ENCODE measurements around the gene IFI16.

The IFI16 gene

GRCh38 chr1:158989424-158989823 is 20.3 kb upstream of the IFI16 start:
- DNase-seq (ENCODE audit: extremely low read depth, insufficient read length) = no peak
- H3K4me3 ChIP-seq (replicated peaks; ENCODE audit: low read depth, low read length) = no peak overlapping the region
- no peaks in the 10 kb centered on the region for H3K27me3 ChIP-seq (replicated peaks; ENCODE audit: control insufficient read depth, insufficient read depth, low read length)
- TF ChIP-seq CTCF (IDR thresholded peaks at IDR 0.05; ENCODE audit: insufficient read depth, low read length, poor library complexity, severe bottlenecking) = no peak
- no peaks in the 10 kb centered on the region for H3K36me3 ChIP-seq (ENCODE audit: control insufficient read depth, insufficient read depth, low read length)

DNA sequence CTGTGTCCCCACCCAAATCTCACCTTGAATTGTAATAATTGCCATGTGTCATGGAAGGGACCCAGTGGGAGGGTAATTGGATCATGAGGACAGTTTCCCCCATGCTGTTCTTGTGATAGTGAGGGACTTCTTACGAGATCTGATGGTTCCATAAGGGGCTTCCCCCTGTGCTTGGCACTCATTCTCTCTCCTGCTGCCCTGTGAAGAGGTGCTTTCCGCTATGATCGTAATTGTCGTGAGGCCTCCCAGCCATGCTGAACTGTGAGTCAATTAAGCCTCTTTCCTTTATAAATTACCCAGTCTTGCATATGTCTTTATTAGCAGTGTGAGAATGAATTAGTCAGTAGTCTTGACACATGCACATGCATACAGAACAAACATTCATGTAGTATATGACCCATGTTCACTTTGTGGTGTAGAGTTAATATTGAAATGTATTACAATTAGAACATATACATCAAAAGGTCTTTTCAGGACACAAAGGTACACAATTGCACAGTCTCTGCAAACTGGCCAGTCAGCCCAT is 16.9 kb upstream of the IFI16 start:
- no peak overlapping the region for H3K4me3 ChIP-seq (replicated peaks; ENCODE audit: low read depth, low read length)
- DNase-seq (ENCODE audit: extremely low read depth, insufficient read length) = no peak

GRCh38 chr1:158996998-158997397 is 12.7 kb upstream of the IFI16 start:
- DNase-seq (ENCODE audit: extremely low read depth, insufficient read length) = no peak
- Histone ChIP-seq H3K36me3 (ENCODE audit: control insufficient read depth, insufficient read depth, low read length) (no peaks in the 10 kb centered on the region), H3K4me3 (replicated peaks; ENCODE audit: low read depth, low read length) (no peak overlapping the region), H3K27me3 (replicated peaks; ENCODE audit: control insufficient read depth, insufficient read depth, low read length) (no peaks in the 10 kb centered on the region)
- no peak for TF ChIP-seq CTCF (IDR thresholded peaks at IDR 0.05; ENCODE audit: insufficient read depth, low read length, poor library complexity, severe bottlenecking)

More for the DNA sequence above, 16.9 kb upstream of the IFI16 start:
- H3K27me3 ChIP-seq (replicated peaks; ENCODE audit: control insufficient read depth, insufficient read depth, low read length) = no peaks in the 10 kb centered on the region
- TF ChIP-seq CTCF (IDR thresholded peaks at IDR 0.05; ENCODE audit: insufficient read depth, low read length, poor library complexity, severe bottlenecking) = no peak
- no peaks in the 10 kb centered on the region for H3K36me3 ChIP-seq (ENCODE audit: control insufficient read depth, insufficient read depth, low read length)

- Histone ChIP-seq H3K36me3 (ENCODE audit: control insufficient read depth, insufficient read depth, low read length) (no peaks in the 10 kb centered on the region), H3K4me3 (replicated peaks; ENCODE audit: low read depth, low read length) (no peak overlapping the region), H3K27me3 (replicated peaks; ENCODE audit: control insufficient read depth, insufficient read depth, low read length) (no peaks in the 10 kb centered on the region)
- no peak for DNase-seq (ENCODE audit: extremely low read depth, insufficient read length)
- no peak for TF ChIP-seq CTCF (IDR thresholded peaks at IDR 0.05; ENCODE audit: insufficient read depth, low read length, poor library complexity, severe bottlenecking)
Measured at GRCh38 chr1:158998037-158998780, 11.5 kb upstream of the IFI16 start.

GRCh38 chr1:158998781-158999161 is 10.9 kb upstream of the IFI16 start:
- Histone ChIP-seq H3K27me3 (replicated peaks; ENCODE audit: control insufficient read depth, insufficient read depth, low read length) (no peaks in the 10 kb centered on the region), H3K4me3 (replicated peaks; ENCODE audit: low read depth, low read length) (no peak overlapping the region), H3K36me3 (ENCODE audit: control insufficient read depth, insufficient read depth, low read length) (no peaks in the 10 kb centered on the region)
- TF ChIP-seq CTCF (IDR thresholded peaks at IDR 0.05; ENCODE audit: insufficient read depth, low read length, poor library complexity, severe bottlenecking) = peak; percentile 56
- no peak for DNase-seq (ENCODE audit: extremely low read depth, insufficient read length)

Measured in GM06990 (cell line).